TTC549 (cell line): ENCODE results near the gene TLX2.
"Not testable (repeated sequence)": the region's sequence is repeated elsewhere in the genome, so short reads cannot be mapped to it uniquely, and the experiment has no call there.

Experiments
- FAIRE-seq: peaks from 2 replicates; lab custom pipeline; 2012; peaks lifted over from hg19 to GRCh38; lab: Jason Lieb, UNC

Gene TLX2

DNA sequence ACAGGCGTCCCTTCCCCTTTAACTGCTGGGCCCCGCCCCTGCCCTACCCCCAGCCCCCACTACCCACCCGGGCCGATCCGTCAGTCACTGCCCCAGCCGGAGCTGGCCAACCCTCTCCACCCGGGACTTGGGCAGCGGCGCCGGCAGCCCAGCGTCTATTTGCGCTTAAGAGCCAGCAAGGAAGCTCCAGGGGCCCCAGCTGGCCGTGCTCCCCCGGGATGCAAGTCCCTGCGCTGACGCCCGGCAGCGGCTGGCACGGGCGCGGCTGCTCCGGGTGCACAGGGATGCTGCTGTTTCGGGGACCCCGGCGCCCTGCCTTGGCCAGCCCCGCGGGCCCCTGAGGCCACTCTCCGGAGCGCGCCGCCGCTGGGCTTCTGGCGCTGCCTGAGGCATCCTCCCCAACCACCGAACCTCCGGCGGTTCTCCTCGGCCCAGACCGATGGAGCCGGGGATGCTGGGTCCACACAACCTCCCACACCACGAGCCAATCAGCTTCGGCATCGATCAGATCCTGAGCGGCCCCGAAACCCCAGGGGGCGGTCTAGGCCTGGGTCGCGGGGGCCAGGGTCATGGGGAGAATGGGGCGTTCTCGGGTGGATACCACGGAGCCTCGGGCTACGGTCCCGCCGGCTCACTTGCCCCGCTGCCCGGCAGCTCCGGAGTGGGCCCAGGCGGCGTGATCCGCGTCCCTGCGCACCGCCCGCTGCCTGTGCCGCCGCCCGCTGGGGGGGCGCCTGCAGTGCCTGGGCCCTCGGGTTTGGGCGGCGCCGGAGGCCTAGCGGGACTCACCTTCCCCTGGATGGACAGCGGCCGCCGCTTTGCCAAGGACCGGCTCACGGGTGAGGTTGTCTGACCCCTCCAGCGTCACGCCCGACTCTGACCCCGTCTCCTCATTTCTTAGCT is at the start of gene TLX2:
TLX2 (plus strand) TSS at position 83 of the 903 bp plus-strand sequence; CDS start at position 440, 357 bp downstream.
- no peak for FAIRE-seq

- FAIRE-seq = not testable (repeated sequence)
Measured at GRCh38 chr2:74470742-74471141, 43.5 kb upstream of the TLX2 start.

- FAIRE-seq = no peak
Measured at GRCh38 chr2:74471332-74472065, 42.8 kb upstream of the TLX2 start.

GRCh38 chr2:74472086-74472944 is 41.9 kb upstream of the TLX2 start, which contains the start of gene MRPL53:
TSS of gene MRPL53 (minus strand) at chr2:74472680. CDS start at chr2:74472660, 20 bp downstream.
- FAIRE-seq = peak; percentile 60

DNA sequence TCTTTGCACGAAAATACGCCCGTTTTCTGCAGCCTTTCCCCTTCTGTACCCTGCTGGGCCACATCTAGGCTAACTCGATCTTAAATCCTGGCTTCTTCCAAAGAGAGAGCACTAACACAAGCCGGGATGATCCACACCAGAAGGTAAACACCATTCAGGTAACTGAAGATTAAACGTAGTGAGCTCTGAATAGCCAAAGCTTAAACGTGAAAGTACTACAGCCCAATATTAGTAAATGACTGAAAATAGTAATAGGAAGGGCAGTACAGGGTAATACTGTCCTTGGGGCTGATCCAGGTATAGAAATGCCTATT is 41.3 kb upstream of the TLX2 start:
- no peak for FAIRE-seq

DNA sequence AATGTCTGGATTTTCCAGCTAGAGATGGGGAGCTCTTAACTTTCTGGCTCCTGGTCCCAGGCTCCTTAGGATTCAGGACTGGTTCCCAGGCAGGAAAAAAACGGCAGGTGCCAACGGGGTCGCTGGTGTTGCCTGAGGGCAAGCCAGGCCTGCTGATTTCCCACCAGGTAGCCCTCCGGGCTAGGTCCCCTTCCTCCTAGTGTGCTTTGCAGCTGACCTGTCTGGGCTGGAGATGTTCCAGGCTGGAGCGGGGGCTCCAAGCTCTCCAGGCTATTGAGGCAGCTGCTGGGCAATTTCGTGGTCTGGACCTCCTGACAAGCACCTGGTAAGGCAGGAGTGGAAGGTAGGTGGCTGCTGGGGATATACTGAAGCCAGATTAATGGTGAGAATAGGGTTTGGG is 39.8 kb upstream of the TLX2 start:
- FAIRE-seq = no peak

DNA sequence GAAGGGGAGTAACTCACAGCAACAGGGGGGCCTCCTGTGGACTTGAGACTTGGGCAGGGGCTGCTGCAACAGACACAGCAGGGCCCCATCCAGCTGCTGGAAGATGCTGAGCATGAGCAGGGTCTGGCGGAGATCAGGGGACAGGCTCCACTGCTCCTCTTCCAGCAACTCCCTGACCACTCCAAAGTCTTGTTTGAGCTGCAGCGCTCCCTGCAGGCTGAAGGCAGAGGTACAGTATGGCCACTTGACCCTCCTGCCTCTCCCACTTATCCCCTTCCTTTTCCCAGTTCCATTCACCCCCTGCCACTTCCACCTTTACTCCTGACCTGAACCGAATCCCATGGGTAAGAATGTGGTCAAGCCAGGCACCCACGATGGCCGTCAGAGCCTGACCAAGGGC is 39.4 kb upstream of the TLX2 start:
- FAIRE-seq = no peak

DNA sequence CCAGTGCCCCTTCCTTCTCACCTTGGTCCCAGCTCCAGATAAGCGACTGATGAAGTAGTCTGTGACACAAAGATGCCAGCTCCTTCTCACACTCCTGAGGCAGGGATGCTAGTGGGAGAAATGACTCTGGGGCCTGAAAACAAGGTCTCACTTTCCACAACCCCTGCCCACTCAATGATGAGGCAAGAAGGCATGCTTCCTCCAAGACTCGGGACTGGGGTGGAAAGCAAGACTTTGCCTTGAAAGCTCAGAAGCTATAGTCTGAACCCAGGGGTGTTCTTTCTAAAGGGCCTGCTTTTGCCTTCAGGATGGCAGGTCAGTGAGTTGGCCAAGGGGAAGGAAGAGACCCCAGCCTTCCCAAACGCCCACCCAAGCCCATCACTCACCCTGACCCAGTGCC is 32.8 kb upstream of the TLX2 start:
- FAIRE-seq = no peak

GRCh38 chr2:74481961-74482800 is 32.1 kb upstream of the TLX2 start:
- FAIRE-seq = no peak

- peak; percentile 52 for FAIRE-seq
Measured at GRCh38 chr2:74482801-74483674, 31.2 kb upstream of the TLX2 start, which contains the start of the genes CCDC142 and TTC31. TSS of gene CCDC142 (minus strand) at chr2:74482998. CDS start at chr2:74482837, 161 bp downstream. TSS of gene TTC31 (plus strand) at chr2:74483081. CDS start at chr2:74483096, 15 bp downstream.

GRCh38 chr2:74483675-74484164 is 30.5 kb upstream of the TLX2 start:
- FAIRE-seq = not testable (repeated sequence)

DNA sequence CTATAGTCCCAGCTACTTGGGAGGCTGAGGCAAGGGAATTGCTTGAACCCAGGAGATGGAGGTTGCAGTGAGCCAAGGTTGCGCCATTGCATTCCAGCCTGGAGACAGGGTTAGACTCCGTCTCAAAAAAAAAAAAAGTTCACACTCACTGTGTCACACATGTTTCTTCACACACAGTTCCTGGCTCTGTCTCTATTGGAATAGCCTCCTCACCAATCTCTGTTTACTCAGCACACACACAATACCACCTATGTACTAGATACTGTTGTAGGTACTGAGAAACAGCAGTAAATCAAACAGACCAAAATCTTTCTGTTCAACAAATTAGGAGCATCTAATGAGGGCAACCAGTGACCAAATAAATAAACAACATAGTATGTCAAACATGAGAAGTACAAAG is 28.1 kb upstream of the TLX2 start:
- no peak for FAIRE-seq

DNA sequence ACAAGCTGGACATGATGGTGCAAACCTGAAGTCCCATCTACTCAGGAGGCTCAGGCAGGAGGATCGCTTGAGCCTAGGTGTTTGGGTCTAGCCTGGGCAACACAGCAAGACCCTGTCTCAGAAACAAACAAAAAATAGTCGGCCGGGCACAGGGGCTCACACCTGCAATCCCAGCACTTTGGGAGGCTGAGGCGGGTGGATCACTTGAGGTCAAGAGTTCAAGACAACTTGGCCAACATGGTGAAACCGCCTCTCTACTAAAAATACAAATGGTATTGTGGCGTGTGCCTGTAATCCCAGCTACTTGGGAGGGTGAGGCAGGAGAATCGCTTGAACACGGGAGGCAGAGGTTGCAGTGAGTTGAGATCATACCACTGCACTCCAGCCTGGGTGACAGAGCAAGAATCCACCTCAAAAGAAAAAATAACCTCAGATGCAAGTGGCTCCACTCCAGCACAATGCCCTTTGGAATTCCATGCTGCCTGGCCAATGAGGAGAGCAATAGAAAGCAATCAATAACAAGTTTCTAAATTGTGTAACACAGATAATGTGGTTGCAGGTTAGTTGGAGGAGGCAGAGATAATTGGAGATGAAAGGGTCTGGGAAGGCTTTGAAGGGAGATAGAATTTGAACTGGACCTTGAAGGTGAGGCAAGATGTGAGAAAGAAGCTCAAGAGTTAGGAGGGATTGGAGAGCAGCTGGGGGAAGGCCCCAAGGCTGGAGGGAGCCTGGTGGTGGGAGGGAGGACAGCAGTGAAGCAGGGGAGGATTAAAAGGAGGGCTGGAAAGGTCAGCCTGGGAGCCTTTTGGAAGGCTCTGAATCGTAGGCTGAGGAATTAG is 25.4 kb upstream of the TLX2 start:
- FAIRE-seq = no peak

GRCh38 chr2:74489906-74490305 is 24.3 kb upstream of the TLX2 start:
- no peak for FAIRE-seq

- no peak for FAIRE-seq
Measured at GRCh38 chr2:74491648-74492544, 22.4 kb upstream of the TLX2 start.

DNA sequence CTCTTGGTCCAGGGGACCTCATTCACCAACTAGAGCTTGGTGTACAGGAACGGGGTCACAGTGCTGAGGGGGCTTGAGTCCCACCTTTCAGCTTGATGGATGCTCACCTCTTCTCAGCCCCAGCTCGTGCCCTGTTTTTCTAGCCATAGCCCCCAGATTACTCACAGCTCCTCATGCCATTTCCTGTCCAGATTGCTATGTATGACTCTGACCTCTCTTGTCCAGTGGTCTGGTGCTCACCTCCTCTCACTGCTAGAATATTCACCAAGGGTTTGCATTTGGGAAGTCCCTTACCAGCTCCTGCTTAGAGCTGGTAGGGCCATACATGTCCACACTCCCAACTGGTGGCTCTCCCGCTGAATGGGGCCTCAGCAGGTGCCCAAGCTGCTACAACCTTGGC is 20.7 kb upstream of the TLX2 start:
- FAIRE-seq = no peak

- no peak for FAIRE-seq
Measured at GRCh38 chr2:74495440-74495839, 18.8 kb upstream of the TLX2 start.
